ENCODE data around the gene KCNG3. TPM values are rescaled to one million over a fixed set of nuclear protein-coding genes. Genes with fewer than 3 reads are reported as not detected.

KCNG3 gene
- total RNA-seq, 1 experiment from 2014 or later, result 1.5 TPM

DNA sequence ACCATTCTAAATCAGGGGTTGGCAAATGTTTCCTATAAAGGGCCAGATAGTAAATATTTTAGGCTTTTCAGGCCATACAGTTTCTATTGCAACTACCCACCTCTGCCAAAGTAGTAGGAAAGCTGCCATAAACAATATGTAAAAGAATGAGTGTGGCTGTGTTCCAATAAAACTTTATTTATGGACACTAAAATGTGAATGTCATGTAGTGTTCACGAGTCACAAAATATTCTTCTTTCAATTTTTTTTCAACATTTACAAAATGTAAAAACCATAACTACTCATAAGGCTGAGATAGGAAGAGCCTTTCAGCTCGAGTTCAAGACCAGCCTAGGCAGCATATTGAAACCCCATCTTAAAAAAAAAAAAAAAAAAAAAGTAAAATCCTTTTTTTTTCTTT lies 13.4 kb downstream of the KCNG3 start:
- H3K9ac ChIP-seq (ENCODE audit: low read length), result no peak overlapping the region
- POLR2A ChIA-PET, result no interaction called here
- no TSS peak for BruUV-seq (replicated peaks)
- TF ChIP-seq, protein P1, sequence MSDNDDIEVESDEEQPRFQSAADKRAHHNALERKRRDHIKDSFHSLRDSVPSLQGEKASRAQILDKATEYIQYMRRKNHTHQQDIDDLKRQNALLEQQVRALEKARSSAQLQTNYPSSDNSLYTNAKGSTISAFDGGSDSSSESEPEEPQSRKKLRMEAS (IDR thresholded peaks at IDR 0.05), result no peak
- ATAC-seq, result no peak
- CTCF ChIA-PET, result no interaction called here
- intact Hi-C loops (cut with micrococcal nuclease), result no loop called here
- no peak overlapping the region for H3K4me3 ChIP-seq (replicated peaks in 1 of 2; ENCODE audit: low read depth in 1 of 2, low read length in 2 of 2)
- H3K4me1 ChIP-seq (ENCODE audit: control insufficient read depth in 1 of 2, insufficient read depth in 2 of 2, low read length in 2 of 2), result 0 out of 4 replicates have a peak, but pooled peaks cover 0 to 7% of the 10 kb centered on the region in 2 experiments
- no peaks in the 10 kb centered on the region for H3K36me3 ChIP-seq (ENCODE audit: control insufficient read depth in 1 of 2, insufficient read depth in 2 of 2, low read length in 2 of 2)
- H2AFZ ChIP-seq (ENCODE audit: low read depth, low read length, poor library complexity, severe bottlenecking), result no peak overlapping the region
- H3K79me2 ChIP-seq (ENCODE audit: insufficient read depth, low read length), result peaks cover 3% of the 10 kb centered on the region; the same call in 1 of the 2 replicates
- H3K27me3 ChIP-seq (ENCODE audit: insufficient read depth, low read length), result no peaks in the 10 kb centered on the region
- no peak for DNase-seq (ENCODE audit: low read depth, low spot score)
- no peaks in the 10 kb centered on the region for H3K9me3 ChIP-seq (ENCODE audit: control insufficient read depth in 1 of 2, insufficient read depth in 1 of 2, low read depth in 1 of 2, low read length in 2 of 2)
- no peak overlapping the region for H3K4me2 ChIP-seq (ENCODE audit: low read length)
- H3K27ac ChIP-seq (ENCODE audit: low read depth, low read length), result no peak overlapping the region
- H4K20me1 ChIP-seq (ENCODE audit: insufficient read depth), result no peaks in the 10 kb centered on the region
- RAD21 ChIA-PET (ENCODE audit: low non-redundant PET in 1 of 2, low total read pairs in 2 of 2, uncharacterized antibody in 2 of 2, unreplicated experiment in 2 of 2), result no interaction called here
- H3K9me2 ChIP-seq (ENCODE audit: insufficient read depth), result no peaks in the 10 kb centered on the region

DNA sequence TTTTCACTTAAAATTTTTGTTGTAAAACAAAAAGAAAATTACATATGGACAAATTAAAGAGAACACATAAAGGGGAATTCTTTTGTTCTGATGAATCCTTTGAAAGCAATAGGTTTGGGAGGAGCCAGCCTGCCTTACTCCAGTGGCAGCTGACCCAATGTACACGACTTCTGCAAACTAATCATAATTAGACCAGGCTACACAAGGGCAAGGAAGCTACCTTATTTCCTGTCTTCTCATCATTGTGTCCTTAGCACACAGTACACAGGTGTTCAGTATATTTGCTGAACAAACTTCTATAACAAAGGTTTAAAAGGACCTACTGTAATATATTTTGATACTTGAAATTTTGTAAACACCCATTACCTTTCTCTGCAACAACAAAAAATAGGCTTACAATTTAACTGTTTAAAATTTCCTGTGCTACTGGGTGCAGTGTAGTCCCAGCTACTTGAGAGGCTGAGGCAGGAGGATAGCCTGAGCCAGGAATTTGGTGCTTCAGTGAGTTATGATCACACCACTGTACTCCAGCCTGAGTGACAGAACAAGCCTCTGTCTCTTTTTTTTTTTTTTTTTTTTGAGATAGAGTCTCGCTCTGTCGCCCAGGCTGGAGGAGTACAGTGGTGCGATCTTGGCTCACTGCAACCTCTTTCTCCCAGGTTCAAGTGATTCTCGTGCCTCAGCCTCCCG lies 18.9 kb downstream of the KCNG3 start:
- Histone ChIP-seq H3K4me2 (ENCODE audit: low read length) (no peak overlapping the region), H3K4me3 (replicated peaks in 1 of 2; ENCODE audit: low read depth in 1 of 2, low read length in 2 of 2) (no peak overlapping the region), H3K4me1 (ENCODE audit: control insufficient read depth in 1 of 2, insufficient read depth in 2 of 2, low read length in 2 of 2) (0 out of 4 replicates have a peak, but pooled peaks cover 0 to 7% of the 10 kb centered on the region in 2 experiments), H2AFZ (ENCODE audit: low read depth, low read length, poor library complexity, severe bottlenecking) (no peak overlapping the region), H3K9ac (ENCODE audit: low read length) (no peak overlapping the region), H3K9me3 (ENCODE audit: control insufficient read depth in 1 of 2, insufficient read depth in 1 of 2, low read depth in 1 of 2, low read length in 2 of 2) (no peaks in the 10 kb centered on the region), H3K27ac (ENCODE audit: low read depth, low read length) (no peak overlapping the region), H3K9me2 (ENCODE audit: insufficient read depth) (no peaks in the 10 kb centered on the region), H3K79me2 (ENCODE audit: insufficient read depth, low read length) (peaks cover under 1% of the 10 kb centered on the region; the same call in 1 of the 2 replicates), H3K27me3 (ENCODE audit: insufficient read depth, low read length) (no peaks in the 10 kb centered on the region), H3K36me3 (ENCODE audit: control insufficient read depth in 1 of 2, insufficient read depth in 2 of 2, low read length in 2 of 2) (no peaks in the 10 kb centered on the region), H4K20me1 (ENCODE audit: insufficient read depth) (no peaks in the 10 kb centered on the region)
- BruUV-seq (replicated peaks), result no TSS peak
- intact Hi-C loops (cut with micrococcal nuclease), result no loop called here
- no peak; the same call in 1 of the 2 replicates for ATAC-seq
- CTCF ChIA-PET, result no interaction called here
- RAD21 ChIA-PET (ENCODE audit: low non-redundant PET in 1 of 2, low total read pairs in 2 of 2, uncharacterized antibody in 2 of 2, unreplicated experiment in 2 of 2), result interaction anchor here in 1 of 2 experiments (0.6 kb wide), 1 partner anchor 323 kb away, joined by 5 read pairs; no protein-coding TSS in a partner anchor
- POLR2A ChIA-PET, result no interaction called here
- TF ChIP-seq POLR2AphosphoS5 (IDR thresholded peaks at IDR 0.05; ENCODE audit: low read depth, low read length) (no peak), ZNF274 (IDR thresholded peaks at IDR 0.05; ENCODE audit: low read depth, low read length) (no peak), POLR2A (IDR thresholded peaks at IDR 0.05; ENCODE audit: borderline replicate concordance, extremely low read depth, insufficient read depth, insufficient read length) (no peak), CEBPB (IDR thresholded peaks at IDR 0.05; ENCODE audit: low read depth) (no peak), RAD21 (IDR thresholded peaks at IDR 0.05; ENCODE audit: low read depth) (no peak), EGR1 (IDR thresholded peaks at IDR 0.05; ENCODE audit: low read depth) (no peak), FOSL1 (IDR thresholded peaks at IDR 0.05; ENCODE audit: low read depth) (no peak), ZFX (IDR thresholded peaks at IDR 0.05) (no peak), CBX3 (IDR thresholded peaks at IDR 0.05; ENCODE audit: low read depth) (no peak), SP1 (IDR thresholded peaks at IDR 0.05; ENCODE audit: low read depth) (no peak), TCF7L2 (IDR thresholded peaks at IDR 0.05; ENCODE audit: borderline replicate concordance, extremely low read depth, insufficient read depth, insufficient read length) (no peak), EZH2 (IDR thresholded peaks at IDR 0.05) (no peak), SRF (IDR thresholded peaks at IDR 0.05; ENCODE audit: low read depth) (no peak)
- TF ChIP-seq, protein P2, sequence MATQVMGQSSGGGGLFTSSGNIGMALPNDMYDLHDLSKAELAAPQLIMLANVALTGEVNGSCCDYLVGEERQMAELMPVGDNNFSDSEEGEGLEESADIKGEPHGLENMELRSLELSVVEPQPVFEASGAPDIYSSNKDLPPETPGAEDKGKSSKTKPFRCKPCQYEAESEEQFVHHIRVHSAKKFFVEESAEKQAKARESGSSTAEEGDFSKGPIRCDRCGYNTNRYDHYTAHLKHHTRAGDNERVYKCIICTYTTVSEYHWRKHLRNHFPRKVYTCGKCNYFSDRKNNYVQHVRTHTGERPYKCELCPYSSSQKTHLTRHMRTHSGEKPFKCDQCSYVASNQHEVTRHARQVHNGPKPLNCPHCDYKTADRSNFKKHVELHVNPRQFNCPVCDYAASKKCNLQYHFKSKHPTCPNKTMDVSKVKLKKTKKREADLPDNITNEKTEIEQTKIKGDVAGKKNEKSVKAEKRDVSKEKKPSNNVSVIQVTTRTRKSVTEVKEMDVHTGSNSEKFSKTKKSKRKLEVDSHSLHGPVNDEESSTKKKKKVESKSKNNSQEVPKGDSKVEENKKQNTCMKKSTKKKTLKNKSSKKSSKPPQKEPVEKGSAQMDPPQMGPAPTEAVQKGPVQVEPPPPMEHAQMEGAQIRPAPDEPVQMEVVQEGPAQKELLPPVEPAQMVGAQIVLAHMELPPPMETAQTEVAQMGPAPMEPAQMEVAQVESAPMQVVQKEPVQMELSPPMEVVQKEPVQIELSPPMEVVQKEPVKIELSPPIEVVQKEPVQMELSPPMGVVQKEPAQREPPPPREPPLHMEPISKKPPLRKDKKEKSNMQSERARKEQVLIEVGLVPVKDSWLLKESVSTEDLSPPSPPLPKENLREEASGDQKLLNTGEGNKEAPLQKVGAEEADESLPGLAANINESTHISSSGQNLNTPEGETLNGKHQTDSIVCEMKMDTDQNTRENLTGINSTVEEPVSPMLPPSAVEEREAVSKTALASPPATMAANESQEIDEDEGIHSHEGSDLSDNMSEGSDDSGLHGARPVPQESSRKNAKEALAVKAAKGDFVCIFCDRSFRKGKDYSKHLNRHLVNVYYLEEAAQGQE (IDR thresholded peaks at IDR 0.05; ENCODE audit: low read depth), result no peak
- TF ChIP-seq, protein P3, sequence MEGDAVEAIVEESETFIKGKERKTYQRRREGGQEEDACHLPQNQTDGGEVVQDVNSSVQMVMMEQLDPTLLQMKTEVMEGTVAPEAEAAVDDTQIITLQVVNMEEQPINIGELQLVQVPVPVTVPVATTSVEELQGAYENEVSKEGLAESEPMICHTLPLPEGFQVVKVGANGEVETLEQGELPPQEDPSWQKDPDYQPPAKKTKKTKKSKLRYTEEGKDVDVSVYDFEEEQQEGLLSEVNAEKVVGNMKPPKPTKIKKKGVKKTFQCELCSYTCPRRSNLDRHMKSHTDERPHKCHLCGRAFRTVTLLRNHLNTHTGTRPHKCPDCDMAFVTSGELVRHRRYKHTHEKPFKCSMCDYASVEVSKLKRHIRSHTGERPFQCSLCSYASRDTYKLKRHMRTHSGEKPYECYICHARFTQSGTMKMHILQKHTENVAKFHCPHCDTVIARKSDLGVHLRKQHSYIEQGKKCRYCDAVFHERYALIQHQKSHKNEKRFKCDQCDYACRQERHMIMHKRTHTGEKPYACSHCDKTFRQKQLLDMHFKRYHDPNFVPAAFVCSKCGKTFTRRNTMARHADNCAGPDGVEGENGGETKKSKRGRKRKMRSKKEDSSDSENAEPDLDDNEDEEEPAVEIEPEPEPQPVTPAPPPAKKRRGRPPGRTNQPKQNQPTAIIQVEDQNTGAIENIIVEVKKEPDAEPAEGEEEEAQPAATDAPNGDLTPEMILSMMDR (IDR thresholded peaks at IDR 0.05 in 2 of 3, conservative IDR thresholded peaks at IDR 0.05 in 1 of 3; ENCODE audit: borderline replicate concordance in 1 of 3, insufficient read depth in 1 of 3, low read depth in 2 of 3, low read length in 2 of 3), result no peak
- no peak for DNase-seq (ENCODE audit: low read depth, low spot score)

All from HCT116 (cell line).